T-cell (primary cell): ENCODE results near the gene OSGIN1. TPM values are rescaled to one million over a fixed set of nuclear protein-coding genes. Genes with fewer than 3 reads are reported as not detected.

ENCODE experiments used
- ATAC-seq, 4 experiments: fragments of 200-7000 bp in 3 of 4; fragments of 150-1000 bp in 1 of 4; cut with Tn5 transposase; replicated peaks in 1 of 4; 1 replicate in 3 of 4; 2 replicates in 1 of 4; pipeline ENCODE4 v1.10.0; 2021; ENCODE audit warnings: moderate library complexity in 3 of 4, mild to moderate bottlenecking in 2 of 4, moderate number of reproducible peaks in 1 of 4
- CTCF ChIA-PET, 2 donors: fragments of 300-600 bp; sonication (Branson Sonifier 250); formaldehyde crosslinking; loops; one replicate each; lab custom pipeline; 2022; ENCODE audit warnings: antibody characterized with exemption in 2 of 2; lab: Charles Lee
- POLR2A ChIA-PET, 2 donors: fragments of 300-600 bp; sonication (Branson Sonifier 250); formaldehyde crosslinking; loops; one replicate each; lab custom pipeline; 2022; ENCODE audit warnings: antibody characterized with exemption in 2 of 2; lab: Charles Lee
- DNase-seq, 35 experiments: peaks; one replicate each; pipeline versions ENCODE4 v3.0.0 to v3.0.0-alpha.2; 2013 to 2023
- H3K27ac ChIP-seq: one replicate; pipeline ENCODE4 v1.5.1; 2013; ENCODE audit warnings: low read length
- H3K27me3 ChIP-seq, 2 experiments: replicated peaks in 1 of 2; 1 replicate in 1 of 2; 2 replicates in 1 of 2; pipeline versions ENCODE4 v1.6.1 to v1.7.0; 2013; ENCODE audit warnings: low read length in 1 of 2, mixed read lengths in 1 of 2; ENCODE audit not compliant: control insufficient read depth in 2 of 2, insufficient read depth in 2 of 2; ENCODE audit errors: extremely low read depth in 1 of 2
- H3K36me3 ChIP-seq, 2 donors: 1 replicate in 1 of 2; 2 replicates in 1 of 2; pipeline versions ENCODE4 v1.6.1 to v1.7.0; 2013; ENCODE audit warnings: low read length in 1 of 2; ENCODE audit not compliant: control insufficient read depth in 2 of 2, insufficient read depth in 1 of 2; ENCODE audit errors: extremely low read depth in 1 of 2
- H3K4me1 ChIP-seq, 2 experiments: 1 replicate in 1 of 2; 2 replicates in 1 of 2; pipeline versions ENCODE4 v1.6.1 to v1.7.0; 2013; ENCODE audit warnings: low read length in 2 of 2, mixed read lengths in 1 of 2; ENCODE audit not compliant: insufficient read depth in 2 of 2, control insufficient read depth in 1 of 2; ENCODE audit errors: extremely low read depth in 1 of 2
- H3K4me3 ChIP-seq, 2 donors: 1 replicate in 1 of 2; 2 replicates in 1 of 2; pipeline versions ENCODE4 v1.5.1 to v1.7.0; 2013; ENCODE audit warnings: mild to moderate bottlenecking in 2 of 2, low read length in 1 of 2, moderate library complexity in 1 of 2; ENCODE audit not compliant: control insufficient read depth in 1 of 2; ENCODE audit errors: extremely low read depth in 1 of 2
- H3K9me3 ChIP-seq: 2 replicates; pipeline ENCODE4 v1.7.0; 2013
- H3K27ac Mint-ChIP-seq, 2 donors: one replicate each; pipeline ENCODE4 v1.8.0; 2020 to 2021; ENCODE audit warnings: mild to moderate bottlenecking in 2 of 2, mixed read lengths in 2 of 2
- H3K27me3 Mint-ChIP-seq, 2 donors: one replicate each; pipeline ENCODE4 v1.8.0; 2021 to 2022; ENCODE audit warnings: mixed read lengths in 2 of 2
- H3K36me3 Mint-ChIP-seq: one replicate; pipeline ENCODE4 v1.8.0; 2021; ENCODE audit warnings: mixed read lengths
- H3K4me1 Mint-ChIP-seq, 3 donors: one replicate each; pipeline ENCODE4 v1.8.0; 2020 to 2022; ENCODE audit warnings: mixed read lengths in 3 of 3, mild to moderate bottlenecking in 1 of 3
- H3K4me3 Mint-ChIP-seq, 3 donors: one replicate each; pipeline ENCODE4 v1.8.0; 2020 to 2022; ENCODE audit warnings: mild to moderate bottlenecking in 3 of 3, mixed read lengths in 3 of 3, moderate library complexity in 3 of 3
- H3K9me3 Mint-ChIP-seq, 3 donors: one replicate each; pipeline ENCODE4 v1.8.0; 2020 to 2022; ENCODE audit warnings: mixed read lengths in 3 of 3
- WGBS: methylation state at CpG from one replicate; pipeline ENCODE4 v1.1.5; 2013; ENCODE audit warnings: missing lambda C conversion rate; ENCODE audit not compliant: insufficient coverage; 5-methylcytosine and 5-hydroxymethylcytosine counted together
- total RNA-seq, 35 experiments: library from RNA in 6 of 35; stranded (reverse) in 6 of 35; fragments of 120-200 nt in 1 of 35; gene quantifications; one replicate each; pipeline versions ENCODE4 v1.2.1 to v1.2.4 and lab custom pipeline; 2013 to 2026

OSGIN1 gene
- total RNA-seq, 5 donors from 2014 or later (not counting 1 experiment from before 2014, with no cell fraction given) = 0.41 to 2.8 (median 1.1) TPM

GRCh38 chr16:83935858-83936255 is 17.2 kb upstream of the OSGIN1 start:
- DNase-seq (no peak), ATAC-seq (no peak)
- peaks cover 0 to 14% of the 10 kb centered on the region in 2 experiments for H3K27me3 ChIP-seq
- Mint-ChIP-seq H3K4me3 (no peak overlapping the region), H3K4me1 (peaks cover 4 to 11% (median 5%) of the 10 kb centered on the region in 3 donors), H3K36me3 (peaks cover 14% of the 10 kb centered on the region), H3K27ac (no peak overlapping the region), H3K27me3 (peaks cover 0 to 4% of the 10 kb centered on the region in 2 donors), H3K9me3 (no peaks in the 10 kb centered on the region)
- ChIA-PET POLR2A (no interaction called here), CTCF (no interaction called here)
- H3K4me1 ChIP-seq = no peaks in the 10 kb centered on the region
- H3K36me3 ChIP-seq = no peaks in the 10 kb centered on the region
- no peak overlapping the region for H3K27ac ChIP-seq
- 92% methylated on average over 6 of the region's 10 CpGs for WGBS
- no peak overlapping the region for H3K4me3 ChIP-seq
- H3K9me3 ChIP-seq = no peaks in the 10 kb centered on the region

- peaks cover 14% of the 10 kb centered on the region for H3K36me3 Mint-ChIP-seq
- H3K27ac Mint-ChIP-seq = no peak overlapping the region
- CTCF ChIA-PET = interaction anchor here in 1 of 2 donors (0.5 to 1.2 kb wide), 2 partner anchors 7 to 1715 kb away, joined by 3 read pairs; no protein-coding TSS in a partner anchor
- ATAC-seq (no peak), DNase-seq (no peak)
- 92% methylated on average over 18 of the region's 19 CpGs for WGBS
- Histone ChIP-seq H3K27me3 (peaks cover 0 to 14% of the 10 kb centered on the region in 2 experiments), H3K4me1 (no peaks in the 10 kb centered on the region), H3K27ac (no peak overlapping the region), H3K4me3 (no peak overlapping the region), H3K9me3 (no peaks in the 10 kb centered on the region), H3K36me3 (no peaks in the 10 kb centered on the region)
- POLR2A ChIA-PET = no interaction called here
- peaks cover 4 to 11% (median 5%) of the 10 kb centered on the region in 3 donors for H3K4me1 Mint-ChIP-seq
- H3K27me3 Mint-ChIP-seq = peaks cover 0 to 4% of the 10 kb centered on the region in 2 donors
- H3K4me3 Mint-ChIP-seq = no peak overlapping the region
- no peaks in the 10 kb centered on the region for H3K9me3 Mint-ChIP-seq
These were observed 16.4 kb upstream of the OSGIN1 start for GRCh38 chr16:83936581-83937165.

GRCh38 chr16:83937267-83937666 is 15.8 kb upstream of the OSGIN1 start:
- DNase-seq (no peak), ATAC-seq (no peak)
- peaks cover 0 to 14% of the 10 kb centered on the region in 2 experiments for H3K27me3 ChIP-seq
- CTCF ChIA-PET = interaction anchor here in 1 of 2 donors (0.5 to 1.2 kb wide), 2 partner anchors 8 to 1716 kb away, joined by 3 read pairs; no protein-coding TSS in a partner anchor
- Mint-ChIP-seq H3K36me3 (peaks cover 14% of the 10 kb centered on the region), H3K9me3 (no peaks in the 10 kb centered on the region), H3K4me1 (peaks cover 4 to 11% (median 5%) of the 10 kb centered on the region in 3 donors), H3K4me3 (no peak overlapping the region), H3K27me3 (peaks cover 0 to 4% of the 10 kb centered on the region in 2 donors), H3K27ac (no peak overlapping the region)
- no peaks in the 10 kb centered on the region for H3K4me1 ChIP-seq
- POLR2A ChIA-PET = no interaction called here
- H3K4me3 ChIP-seq = no peak overlapping the region
- no peaks in the 10 kb centered on the region for H3K9me3 ChIP-seq
- no peaks in the 10 kb centered on the region for H3K36me3 ChIP-seq
- no peak overlapping the region for H3K27ac ChIP-seq
- 63% methylated on average over 2 of the region's 2 CpGs for WGBS

- peaks cover 0 to 4% of the 10 kb centered on the region in 2 donors for H3K27me3 Mint-ChIP-seq
- no peak overlapping the region for H3K4me3 ChIP-seq
- no peak overlapping the region for H3K27ac Mint-ChIP-seq
- H3K4me3 Mint-ChIP-seq = no peak overlapping the region
- H3K36me3 ChIP-seq = no peaks in the 10 kb centered on the region
- ChIA-PET POLR2A (no interaction called here), CTCF (interaction anchor here in 1 of 2 donors (0.6 kb wide), 1 partner anchor 116 kb away, joined by 5 read pairs; no protein-coding TSS in a partner anchor)
- H3K9me3 Mint-ChIP-seq = no peaks in the 10 kb centered on the region
- ATAC-seq (no peak), DNase-seq (no peak)
- peaks cover 0 to 15% of the 10 kb centered on the region in 2 experiments for H3K27me3 ChIP-seq
- no peak overlapping the region for H3K27ac ChIP-seq
- 93% methylated on average over 12 of the region's 18 CpGs for WGBS
- H3K4me1 Mint-ChIP-seq = peaks cover 4 to 11% (median 5%) of the 10 kb centered on the region in 3 donors
- H3K36me3 Mint-ChIP-seq = peaks cover 14% of the 10 kb centered on the region
- no peaks in the 10 kb centered on the region for H3K4me1 ChIP-seq
- H3K9me3 ChIP-seq = no peaks in the 10 kb centered on the region
These were observed 14.8 kb upstream of the OSGIN1 start for GRCh38 chr16:83937922-83938885.

- Histone ChIP-seq H3K9me3 (no peaks in the 10 kb centered on the region), H3K27ac (no peak overlapping the region), H3K36me3 (no peaks in the 10 kb centered on the region), H3K27me3 (peaks cover 0 to 16% of the 10 kb centered on the region in 2 experiments), H3K4me3 (no peak overlapping the region), H3K4me1 (no peaks in the 10 kb centered on the region)
- H3K27ac Mint-ChIP-seq = no peak overlapping the region
- H3K36me3 Mint-ChIP-seq = peaks cover 14% of the 10 kb centered on the region
- no peaks in the 10 kb centered on the region for H3K9me3 Mint-ChIP-seq
- H3K27me3 Mint-ChIP-seq = peaks cover 0 to 4% of the 10 kb centered on the region in 2 donors
- DNase-seq = no peak
- H3K4me1 Mint-ChIP-seq = peaks cover 4 to 11% (median 5%) of the 10 kb centered on the region in 3 donors
- WGBS = 84% methylated on average over 10 of the region's 12 CpGs
- CTCF ChIA-PET = interaction anchor here in 1 of 2 donors (0.6 kb wide), 1 partner anchor 117 kb away, joined by 5 read pairs; no protein-coding TSS in a partner anchor
- no peak overlapping the region for H3K4me3 Mint-ChIP-seq
- no peak for ATAC-seq
- POLR2A ChIA-PET = no interaction called here
These were observed 13.7 kb upstream of the OSGIN1 start for GRCh38 chr16:83939266-83939855.

- Mint-ChIP-seq H3K27me3 (peaks cover 0 to under 1% of the 10 kb centered on the region in 2 donors), H3K4me1 (peaks cover 4 to 5% (median 5%) of the 10 kb centered on the region in 3 donors), H3K36me3 (peaks cover 10% of the 10 kb centered on the region), H3K27ac (no peak overlapping the region), H3K4me3 (no peak overlapping the region), H3K9me3 (no peaks in the 10 kb centered on the region)
- ATAC-seq (no peak), DNase-seq (no peak)
- WGBS = 89% methylated on average over 10 of the region's 12 CpGs
- peaks cover 0 to 16% of the 10 kb centered on the region in 2 experiments for H3K27me3 ChIP-seq
- POLR2A ChIA-PET = no interaction called here
- H3K27ac ChIP-seq = no peak overlapping the region
- CTCF ChIA-PET = no interaction called here
- no peaks in the 10 kb centered on the region for H3K4me1 ChIP-seq
- no peaks in the 10 kb centered on the region for H3K36me3 ChIP-seq
- no peaks in the 10 kb centered on the region for H3K9me3 ChIP-seq
- no peak overlapping the region for H3K4me3 ChIP-seq
These were observed 12.9 kb upstream of the OSGIN1 start for GRCh38 chr16:83940119-83940518.
